Common myeloid progenitor, CD34-positive (primary cell): ENCODE data around the gene CCDC159.

ENCODE experiments used
- CTCF ChIA-PET: fragments of 350-600 bp; sonication (Branson Sonifier 250); formaldehyde crosslinking; loops from one replicate; lab custom pipeline; 2021; ENCODE audit warnings: antibody characterized with exemption; lab: Charles Lee
- POLR2A ChIA-PET: fragments of 350-600 bp; sonication (Branson Sonifier 250); formaldehyde crosslinking; loops from one replicate; lab custom pipeline; 2021; ENCODE audit warnings: antibody characterized with exemption; lab: Charles Lee
- DNase-seq, 3 donors: peaks; one replicate each; pipeline versions ENCODE4 v3.0.0 to v3.0.0-alpha.2; 2013
- H3K27ac ChIP-seq, 2 experiments: 1 replicate in 1 of 2; 2 replicates in 1 of 2; pipeline ENCODE4 v1.7.0; 2013; ENCODE audit warnings: inconsistent platforms in 2 of 2, low read length in 2 of 2, mild to moderate bottlenecking in 2 of 2, low read depth in 1 of 2, moderate library complexity in 1 of 2; ENCODE audit not compliant: severe bottlenecking in 2 of 2, insufficient read depth in 1 of 2, poor library complexity in 1 of 2
- H3K27me3 ChIP-seq, 5 experiments: replicated peaks in 2 of 5; 1 replicate in 3 of 5; 2 replicates in 2 of 5; pipeline versions ENCODE4 v1.6.1 to v1.7.0; 2013; ENCODE audit warnings: low read length in 4 of 5, mild to moderate bottlenecking in 2 of 5, moderate library complexity in 2 of 5, inconsistent platforms in 1 of 5; ENCODE audit not compliant: insufficient read depth in 5 of 5, control insufficient read depth in 4 of 5
- H3K36me3 ChIP-seq, 4 experiments: 1 replicate in 2 of 4; 2 replicates in 2 of 4; pipeline versions ENCODE4 v1.6.1 to v1.7.0; 2013; ENCODE audit warnings: low read length in 3 of 4, control low read depth in 1 of 4, mild to moderate bottlenecking in 1 of 4; ENCODE audit not compliant: control insufficient read depth in 4 of 4, insufficient read depth in 4 of 4
- H3K4me1 ChIP-seq, 4 experiments: 1 replicate in 3 of 4; 2 replicates in 1 of 4; pipeline versions ENCODE4 v1.6.1 to v1.7.1; 2013; ENCODE audit warnings: low read length in 3 of 4, mild to moderate bottlenecking in 3 of 4, control low read depth in 1 of 4, inconsistent platforms in 1 of 4, moderate library complexity in 1 of 4; ENCODE audit not compliant: control insufficient read depth in 4 of 4, insufficient read depth in 4 of 4; ENCODE audit errors: control extremely low read depth in 1 of 4
- H3K4me3 ChIP-seq, 7 experiments: 1 replicate in 4 of 7; 2 replicates in 3 of 7; pipeline versions ENCODE4 v1.5.1 to v1.7.0; 2013; ENCODE audit warnings: mild to moderate bottlenecking in 7 of 7, low read length in 6 of 7, moderate library complexity in 6 of 7, inconsistent platforms in 2 of 7, low read depth in 2 of 7, control low read depth in 1 of 7; ENCODE audit not compliant: insufficient read depth in 4 of 7, control insufficient read depth in 1 of 7; ENCODE audit errors: extremely low read depth in 1 of 7
- H3K9me3 ChIP-seq, 5 experiments: 1 replicate in 4 of 5; 2 replicates in 1 of 5; pipeline versions ENCODE4 v1.6.1 to v1.7.1; 2013; ENCODE audit warnings: low read length in 4 of 5, mild to moderate bottlenecking in 2 of 5, inconsistent platforms in 1 of 5, low read depth in 1 of 5, moderate library complexity in 1 of 5; ENCODE audit not compliant: control insufficient read depth in 4 of 5, insufficient read depth in 2 of 5; ENCODE audit errors: control extremely low read depth in 1 of 5
- WGBS: methylation state at CpG from one replicate; pipeline ENCODE4 v1.1.5; 2013; ENCODE audit not compliant: insufficient coverage; 5-methylcytosine and 5-hydroxymethylcytosine counted together

CCDC159 gene

DNA sequence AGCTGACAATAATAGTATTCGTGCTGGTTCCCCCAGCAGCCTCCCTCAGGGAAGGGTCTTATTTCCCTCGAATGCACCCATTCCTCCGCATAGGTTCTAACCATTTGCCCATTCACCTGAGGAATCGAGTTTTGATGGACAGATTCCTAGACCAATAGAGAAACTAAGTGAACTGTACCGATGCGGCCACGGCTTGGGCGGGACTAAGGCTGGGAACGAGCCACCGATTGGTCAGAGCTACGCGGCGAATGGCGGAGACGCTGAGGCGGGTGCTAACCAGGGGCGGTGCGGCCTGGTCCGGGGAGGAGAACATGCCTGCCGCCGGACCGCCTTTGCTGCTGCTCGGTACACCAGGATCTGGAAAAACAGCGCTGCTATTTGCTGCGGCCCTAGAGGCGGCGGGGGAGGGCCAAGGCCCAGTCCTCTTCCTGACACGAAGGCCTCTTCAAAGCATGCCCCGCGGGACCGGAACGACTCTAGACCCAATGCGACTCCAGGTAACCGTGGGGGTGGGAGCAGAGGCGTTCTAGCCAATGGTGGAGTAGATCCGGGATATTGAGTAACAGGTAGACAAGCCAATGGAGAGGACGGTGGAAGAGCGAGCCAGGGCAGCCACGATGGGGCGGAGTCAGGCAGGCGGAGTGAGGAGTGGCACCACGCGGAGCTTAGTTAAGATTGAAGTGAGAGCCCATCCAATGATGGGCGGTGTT, 28.3 kb downstream of the CCDC159 start, which contains the start of gene SWSAP1:
SWSAP1 (plus strand) TSS at position 234 of the 710 bp plus-strand sequence; CDS start at position 249, 15 bp downstream.
- CTCF ChIA-PET: interaction anchor here (0.6 to 2.2 kb wide), 20 partner anchors 9 to 111 kb away, joined by 3 to 7 read pairs (median 4); partner anchors contain the start of genes CCDC159, ODAD3, PRKCSH and RAB3D
- Histone ChIP-seq H3K4me1 (peaks cover 15 to 50% (median 43%) of the 10 kb centered on the region in 4 experiments), H3K9me3 (no peaks in the 10 kb centered on the region), H3K36me3 (peaks cover 0 to 7% (median 1%) of the 10 kb centered on the region in 4 experiments), H3K4me3 (peak within 1 kb of the TSS; percentile 62 to 94 (median 82)), H3K27me3 (no peaks in the 10 kb centered on the region), H3K27ac (peak within 1 kb of the TSS; percentile 85 to 92)
- DNase-seq: peak; percentile 99 to 100 (median 100)
- WGBS: 0% methylated on average over 42 of the region's 44 CpGs
- POLR2A ChIA-PET: interaction anchor here (0.6 to 2.4 kb wide), 9 partner anchors 13 to 1023 kb away, joined by 3 to 10 read pairs (median 3); partner anchors contain the start of genes CCDC159, ODAD3, PRKCSH and TMEM205

DNA sequence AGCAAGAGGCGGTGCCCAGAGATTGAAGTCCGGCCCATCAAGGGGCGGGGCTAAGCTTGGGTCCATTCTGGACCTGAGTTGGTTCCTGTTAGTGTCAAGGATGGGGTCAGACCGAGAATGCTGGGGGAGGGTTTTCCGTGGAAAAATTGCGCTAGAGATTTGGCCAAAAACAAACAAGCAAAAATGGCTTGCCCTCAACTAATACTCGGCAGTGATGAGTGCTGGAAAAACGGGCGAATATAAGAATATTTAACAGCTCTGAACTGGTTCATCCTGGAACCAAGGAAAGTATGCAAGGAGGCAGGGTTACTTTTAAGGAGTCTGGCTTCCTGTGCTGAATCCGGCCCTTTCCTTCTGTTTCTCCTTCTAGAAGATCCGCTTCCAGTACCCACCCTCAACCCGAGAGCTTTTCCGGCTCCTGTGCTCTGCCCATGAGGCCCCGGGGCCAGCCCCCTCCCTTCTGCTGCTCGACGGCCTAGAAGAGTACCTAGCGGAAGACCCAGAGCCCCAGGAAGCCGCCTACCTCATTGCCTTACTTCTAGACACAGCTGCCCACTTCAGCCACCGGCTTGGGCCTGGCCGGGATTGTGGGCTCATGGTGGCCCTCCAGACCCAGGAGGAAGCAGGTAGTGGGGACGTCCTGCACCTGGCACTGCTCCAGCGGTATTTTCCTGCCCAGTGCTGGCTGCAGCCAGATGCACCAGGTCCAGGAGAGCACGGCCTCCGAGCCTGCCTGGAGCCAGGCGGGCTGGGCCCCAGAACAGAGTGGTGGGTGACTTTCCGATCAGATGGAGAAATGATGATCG, 29.0 kb downstream of the CCDC159 start:
- Histone ChIP-seq H3K4me1 (peaks cover 16 to 53% (median 46%) of the 10 kb centered on the region in 4 experiments), H3K36me3 (peaks cover 0 to 3% (median 0%) of the 10 kb centered on the region in 4 experiments), H3K27me3 (no peaks in the 10 kb centered on the region), H3K9me3 (no peaks in the 10 kb centered on the region), H3K4me3 (peak overlapping the region; percentile 19 to 94 (median 82)), H3K27ac (peak overlapping the region; percentile 54 to 92)
- ChIA-PET CTCF (interaction anchor here (0.6 to 3.1 kb wide), 20 partner anchors 8 to 110 kb away, joined by 3 to 18 read pairs (median 4); partner anchors contain the start of genes CCDC159, ODAD3, PRKCSH and RAB3D), POLR2A (interaction anchor here (0.6 to 2.4 kb wide), 9 partner anchors 14 to 1022 kb away, joined by 3 to 10 read pairs (median 3); partner anchors contain the start of genes CCDC159, ODAD3, PRKCSH and TMEM205)
- 4% methylated on average over 27 of the region's 27 CpGs for WGBS
- DNase-seq: peak; percentile 60 to 81 (median 79)

- peaks cover 19 to 70% (median 64%) of the 10 kb centered on the region in 4 experiments for H3K4me1 ChIP-seq
Measured at GRCh38 chr19:11377237-11377636, 30.9 kb downstream of the CCDC159 start.

DNA sequence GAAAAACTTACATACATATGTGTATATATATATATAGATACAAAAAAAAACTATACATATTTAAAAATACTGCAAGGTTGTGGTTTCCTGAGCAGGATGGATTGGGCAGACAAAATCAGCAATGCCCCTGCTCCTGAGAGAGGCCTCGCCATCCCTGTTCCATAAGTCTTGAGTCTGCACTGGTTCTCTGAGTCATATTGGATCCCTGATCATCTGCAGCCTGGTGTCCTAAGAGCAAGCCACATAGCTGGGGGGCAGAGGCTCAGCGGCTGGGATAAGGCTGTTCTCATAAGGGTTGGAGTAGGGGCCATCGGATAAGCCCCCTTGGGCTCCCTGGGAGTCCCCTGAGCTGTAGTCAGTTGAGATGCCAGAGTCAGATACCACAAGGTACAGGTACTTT, 31.4 kb downstream of the CCDC159 start:
- peaks cover 0 to 6% (median 0%) of the 10 kb centered on the region in 5 experiments for H3K27me3 ChIP-seq
- ChIA-PET CTCF (interaction anchor here (0.8 to 3.1 kb wide), 23 partner anchors 10 to 119 kb away, joined by 3 to 18 read pairs (median 4); partner anchors contain the start of gene TSPAN16), POLR2A (interaction anchor here (0.7 kb wide), 1 partner anchor 65 kb away, joined by 3 read pairs; no protein-coding TSS in a partner anchor)
- H3K4me3 ChIP-seq: no peak overlapping the region
- no peaks in the 10 kb centered on the region for H3K9me3 ChIP-seq
- no peaks in the 10 kb centered on the region for H3K36me3 ChIP-seq
- peaks cover 19 to 74% (median 66%) of the 10 kb centered on the region in 4 experiments for H3K4me1 ChIP-seq
- H3K27ac ChIP-seq: no peak overlapping the region
- WGBS: 92% methylated on average over 2 of the region's 3 CpGs
- DNase-seq: no peak

More at GRCh38 chr19:11377237-11377636, 30.9 kb downstream of the CCDC159 start:
- no peaks in the 10 kb centered on the region for H3K36me3 ChIP-seq
- peaks cover 0 to 4% (median 0%) of the 10 kb centered on the region in 5 experiments for H3K27me3 ChIP-seq
- DNase-seq: peak in 2 of 3 donors; percentile 45 to 54
- peak overlapping the region in 1 of 7 experiments; percentile 11 for H3K4me3 ChIP-seq
- no peaks in the 10 kb centered on the region for H3K9me3 ChIP-seq
- CTCF ChIA-PET: interaction anchor here (0.8 to 3.1 kb wide), 21 partner anchors 9 to 296 kb away, joined by 3 to 18 read pairs (median 5); partner anchors contain the start of gene TSPAN16
- POLR2A ChIA-PET: interaction anchor here (0.6 kb wide), 2 partner anchors 54 to 416 kb away, joined by 4 read pairs; no protein-coding TSS in a partner anchor
- H3K27ac ChIP-seq: no peak overlapping the region

- ChIA-PET CTCF (interaction anchor here (1.0 to 3.1 kb wide), 17 partner anchors 9 to 107 kb away, joined by 3 to 18 read pairs (median 5); partner anchors contain the start of gene TSPAN16), POLR2A (interaction anchor here (0.7 kb wide), 1 partner anchor 66 kb away, joined by 3 read pairs; no protein-coding TSS in a partner anchor)
- Histone ChIP-seq H3K36me3 (no peaks in the 10 kb centered on the region), H3K4me1 (peaks cover 19 to 76% (median 70%) of the 10 kb centered on the region in 4 experiments), H3K9me3 (no peaks in the 10 kb centered on the region), H3K4me3 (no peak overlapping the region), H3K27ac (no peak overlapping the region), H3K27me3 (peaks cover 0 to 6% (median 0%) of the 10 kb centered on the region in 5 experiments)
- WGBS: 39% methylated on average over 4 of the region's 8 CpGs
- DNase-seq: peak; percentile 38 to 62 (median 60)
Measured at GRCh38 chr19:11378319-11379189, 32.2 kb downstream of the CCDC159 start.
